Measurements from ENCODE around the gene ANKRD6. TPM values are rescaled to one million over a fixed set of nuclear protein-coding genes. Genes with fewer than 3 reads are reported as not detected.

ANKRD6 gene
- total RNA-seq, 1 donor from 2014 or later: 70.9 TPM

- peaks cover 6% of the 10 kb centered on the region for H3K9me3 Mint-ChIP-seq (ENCODE audit: unreplicated experiment)
- H3K27ac Mint-ChIP-seq (ENCODE audit: unreplicated experiment): no peak overlapping the region
- peaks cover 24% of the 10 kb centered on the region for H3K36me3 Mint-ChIP-seq (ENCODE audit: low read depth, unreplicated experiment)
- no peak overlapping the region for H3K4me3 Mint-ChIP-seq (ENCODE audit: unreplicated experiment)
- peaks cover 19% of the 10 kb centered on the region for H3K4me1 Mint-ChIP-seq (ENCODE audit: unreplicated experiment)
- DNase-seq (ENCODE audit: low spot score): no peak
- no peak for TF ChIP-seq CTCF (IDR thresholded peaks at IDR 0.05; ENCODE audit: unreplicated experiment)
- peaks cover 21% of the 10 kb centered on the region for H3K27me3 Mint-ChIP-seq (ENCODE audit: unreplicated experiment)
Observed at GRCh38 chr6:89559487-89559886, 126.5 kb downstream of the ANKRD6 start.

GRCh38 chr6:89562093-89562973 is 129.4 kb downstream of the ANKRD6 start:
- H3K36me3 Mint-ChIP-seq (ENCODE audit: low read depth, unreplicated experiment): peaks cover 10% of the 10 kb centered on the region
- DNase-seq (ENCODE audit: low spot score): no peak
- H3K9me3 Mint-ChIP-seq (ENCODE audit: unreplicated experiment): peaks cover 1% of the 10 kb centered on the region
- H3K4me1 Mint-ChIP-seq (ENCODE audit: unreplicated experiment): peaks cover 27% of the 10 kb centered on the region
- no peak overlapping the region for H3K27ac Mint-ChIP-seq (ENCODE audit: unreplicated experiment)
- TF ChIP-seq CTCF (IDR thresholded peaks at IDR 0.05; ENCODE audit: unreplicated experiment): no peak
- no peak overlapping the region for H3K4me3 Mint-ChIP-seq (ENCODE audit: unreplicated experiment)
- peaks cover 12% of the 10 kb centered on the region for H3K27me3 Mint-ChIP-seq (ENCODE audit: unreplicated experiment)

DNA sequence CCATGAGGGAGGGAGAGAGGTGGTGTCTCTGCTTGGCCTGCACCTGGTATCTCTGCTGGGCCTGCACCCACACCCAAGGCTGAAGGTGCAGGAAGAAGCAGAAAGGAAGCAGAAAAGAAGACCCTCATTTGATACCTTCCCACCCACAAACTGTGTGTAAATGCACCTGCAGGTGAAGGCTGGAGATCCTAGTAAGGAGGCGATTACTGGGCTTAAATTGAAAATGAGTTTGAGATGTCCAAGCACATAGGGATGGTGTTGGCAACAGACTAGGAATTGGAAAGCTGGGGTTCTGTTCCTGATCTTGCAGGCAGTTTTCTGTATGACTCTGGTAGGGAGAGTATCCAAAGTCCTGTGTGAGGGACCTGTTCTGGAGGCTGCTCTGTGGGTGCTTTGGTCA is 130.9 kb downstream of the ANKRD6 start:
- Mint-ChIP-seq H3K4me3 (ENCODE audit: unreplicated experiment) (no peak overlapping the region), H3K36me3 (ENCODE audit: low read depth, unreplicated experiment) (peaks cover 9% of the 10 kb centered on the region), H3K27me3 (ENCODE audit: unreplicated experiment) (peaks cover 12% of the 10 kb centered on the region), H3K4me1 (ENCODE audit: unreplicated experiment) (peaks cover 28% of the 10 kb centered on the region), H3K27ac (ENCODE audit: unreplicated experiment) (no peak overlapping the region), H3K9me3 (ENCODE audit: unreplicated experiment) (no peaks in the 10 kb centered on the region)
- no peak for TF ChIP-seq CTCF (IDR thresholded peaks at IDR 0.05; ENCODE audit: unreplicated experiment)
- DNase-seq (ENCODE audit: low spot score): no peak

GRCh38 chr6:89564752-89565427 is 131.9 kb downstream of the ANKRD6 start:
- Mint-ChIP-seq H3K27me3 (ENCODE audit: unreplicated experiment) (peaks cover 12% of the 10 kb centered on the region), H3K9me3 (ENCODE audit: unreplicated experiment) (no peaks in the 10 kb centered on the region), H3K4me1 (ENCODE audit: unreplicated experiment) (peaks cover 28% of the 10 kb centered on the region), H3K27ac (ENCODE audit: unreplicated experiment) (no peak overlapping the region), H3K4me3 (ENCODE audit: unreplicated experiment) (no peak overlapping the region), H3K36me3 (ENCODE audit: low read depth, unreplicated experiment) (peaks cover 12% of the 10 kb centered on the region)
- DNase-seq (ENCODE audit: low spot score): no peak
- TF ChIP-seq CTCF (IDR thresholded peaks at IDR 0.05; ENCODE audit: unreplicated experiment): no peak
